ENCODE results near the gene PDAP1. TPM values are rescaled to one million over a fixed set of nuclear protein-coding genes. Genes with fewer than 3 reads are reported as not detected.

The PDAP1 gene
- total and polyA plus RNA-seq, 9 of the 15 experiments (the other 6 are each of a cell fraction or from before 2014, with no cell fraction given) = 10.2 to 315 (median 129) TPM

DNA sequence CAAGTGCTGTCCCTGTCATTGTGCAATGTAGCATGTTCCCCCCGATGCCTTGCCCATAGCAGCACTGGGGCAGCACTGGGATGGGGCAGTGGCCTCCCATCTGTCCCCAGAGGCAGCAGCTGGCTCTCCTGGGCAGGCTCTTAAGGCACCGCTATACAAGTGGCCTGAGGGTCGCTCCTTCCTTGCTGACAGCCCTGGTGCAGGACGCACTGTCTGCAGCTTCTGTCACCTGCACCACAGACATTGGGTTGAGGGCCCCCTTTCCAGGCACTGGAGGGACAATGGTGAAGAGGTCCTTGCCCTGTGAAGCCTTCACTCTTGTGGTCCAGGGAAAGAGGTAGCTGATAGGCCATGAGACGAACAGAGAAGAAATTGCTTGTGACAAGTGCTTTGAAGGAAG lies 40.9 kb upstream of the PDAP1 start:
- Histone ChIP-seq H3K9me3 (replicated peaks; ENCODE audit: control insufficient read depth, insufficient read depth, low read depth, low read length) (0 out of 2 replicates have a peak, but pooled peaks cover 2% of the 10 kb centered on the region), H3K4me1 (replicated peaks in 1 of 2; ENCODE audit: control insufficient read depth in 2 of 2, insufficient read depth in 2 of 2, low read length in 2 of 2) (peaks cover 0 to 10% of the 10 kb centered on the region in 2 experiments; a peak in 1 of 5 replicates), H3K9me1 (ENCODE audit: control insufficient read depth, insufficient read depth, low read length) (no peaks in the 10 kb centered on the region), H3K36me3 (ENCODE audit: control insufficient read depth, insufficient read depth, low read length) (peaks cover 95% of the 10 kb centered on the region), H3K9ac (ENCODE audit: insufficient read depth in 1 of 2, low read depth in 2 of 2, low read length in 2 of 2) (no peak overlapping the region; a peak in 1 of 4 replicates), H2AFZ (ENCODE audit: low read depth, low read length) (no peak overlapping the region), H3K79me2 (ENCODE audit: control insufficient read depth, insufficient read depth, low read length) (peaks cover 5% of the 10 kb centered on the region; the same call in 1 of the 3 replicates), H3K4me2 (ENCODE audit: insufficient read depth, low read length) (no peak overlapping the region), H4K20me1 (replicated peaks; ENCODE audit: control insufficient read depth, insufficient read depth, low read length) (peaks cover 3% of the 10 kb centered on the region; the same call in 1 of the 2 replicates), H3K27me3 (ENCODE audit: control insufficient read depth in 2 of 2, insufficient read depth in 2 of 2, low read length in 2 of 2) (no peaks in the 10 kb centered on the region), H3K4me3 (no peak overlapping the region), H3K27ac (ENCODE audit: extremely low read depth, low read depth, low read length) (no peak overlapping the region)
- intact Hi-C loops (cut with micrococcal nuclease) = no loop called here
- ChIA-PET CTCF (ENCODE audit: low intra/inter-chr PET ratio) (no interaction called here), POLR2A (interaction anchor here (0.7 to 2.6 kb wide), 4 partner anchors 10 to 435 kb away, joined by 3 to 11 read pairs (median 5); partner anchors contain the start of genes CPSF4 and PTCD1)
- peak; percentile 10; the same call in 1 of the 2 replicates for TF ChIP-seq POLR2G (IDR thresholded peaks at IDR 0.05; ENCODE audit: low read depth, low read length)
- TF ChIP-seq, protein P1, sequence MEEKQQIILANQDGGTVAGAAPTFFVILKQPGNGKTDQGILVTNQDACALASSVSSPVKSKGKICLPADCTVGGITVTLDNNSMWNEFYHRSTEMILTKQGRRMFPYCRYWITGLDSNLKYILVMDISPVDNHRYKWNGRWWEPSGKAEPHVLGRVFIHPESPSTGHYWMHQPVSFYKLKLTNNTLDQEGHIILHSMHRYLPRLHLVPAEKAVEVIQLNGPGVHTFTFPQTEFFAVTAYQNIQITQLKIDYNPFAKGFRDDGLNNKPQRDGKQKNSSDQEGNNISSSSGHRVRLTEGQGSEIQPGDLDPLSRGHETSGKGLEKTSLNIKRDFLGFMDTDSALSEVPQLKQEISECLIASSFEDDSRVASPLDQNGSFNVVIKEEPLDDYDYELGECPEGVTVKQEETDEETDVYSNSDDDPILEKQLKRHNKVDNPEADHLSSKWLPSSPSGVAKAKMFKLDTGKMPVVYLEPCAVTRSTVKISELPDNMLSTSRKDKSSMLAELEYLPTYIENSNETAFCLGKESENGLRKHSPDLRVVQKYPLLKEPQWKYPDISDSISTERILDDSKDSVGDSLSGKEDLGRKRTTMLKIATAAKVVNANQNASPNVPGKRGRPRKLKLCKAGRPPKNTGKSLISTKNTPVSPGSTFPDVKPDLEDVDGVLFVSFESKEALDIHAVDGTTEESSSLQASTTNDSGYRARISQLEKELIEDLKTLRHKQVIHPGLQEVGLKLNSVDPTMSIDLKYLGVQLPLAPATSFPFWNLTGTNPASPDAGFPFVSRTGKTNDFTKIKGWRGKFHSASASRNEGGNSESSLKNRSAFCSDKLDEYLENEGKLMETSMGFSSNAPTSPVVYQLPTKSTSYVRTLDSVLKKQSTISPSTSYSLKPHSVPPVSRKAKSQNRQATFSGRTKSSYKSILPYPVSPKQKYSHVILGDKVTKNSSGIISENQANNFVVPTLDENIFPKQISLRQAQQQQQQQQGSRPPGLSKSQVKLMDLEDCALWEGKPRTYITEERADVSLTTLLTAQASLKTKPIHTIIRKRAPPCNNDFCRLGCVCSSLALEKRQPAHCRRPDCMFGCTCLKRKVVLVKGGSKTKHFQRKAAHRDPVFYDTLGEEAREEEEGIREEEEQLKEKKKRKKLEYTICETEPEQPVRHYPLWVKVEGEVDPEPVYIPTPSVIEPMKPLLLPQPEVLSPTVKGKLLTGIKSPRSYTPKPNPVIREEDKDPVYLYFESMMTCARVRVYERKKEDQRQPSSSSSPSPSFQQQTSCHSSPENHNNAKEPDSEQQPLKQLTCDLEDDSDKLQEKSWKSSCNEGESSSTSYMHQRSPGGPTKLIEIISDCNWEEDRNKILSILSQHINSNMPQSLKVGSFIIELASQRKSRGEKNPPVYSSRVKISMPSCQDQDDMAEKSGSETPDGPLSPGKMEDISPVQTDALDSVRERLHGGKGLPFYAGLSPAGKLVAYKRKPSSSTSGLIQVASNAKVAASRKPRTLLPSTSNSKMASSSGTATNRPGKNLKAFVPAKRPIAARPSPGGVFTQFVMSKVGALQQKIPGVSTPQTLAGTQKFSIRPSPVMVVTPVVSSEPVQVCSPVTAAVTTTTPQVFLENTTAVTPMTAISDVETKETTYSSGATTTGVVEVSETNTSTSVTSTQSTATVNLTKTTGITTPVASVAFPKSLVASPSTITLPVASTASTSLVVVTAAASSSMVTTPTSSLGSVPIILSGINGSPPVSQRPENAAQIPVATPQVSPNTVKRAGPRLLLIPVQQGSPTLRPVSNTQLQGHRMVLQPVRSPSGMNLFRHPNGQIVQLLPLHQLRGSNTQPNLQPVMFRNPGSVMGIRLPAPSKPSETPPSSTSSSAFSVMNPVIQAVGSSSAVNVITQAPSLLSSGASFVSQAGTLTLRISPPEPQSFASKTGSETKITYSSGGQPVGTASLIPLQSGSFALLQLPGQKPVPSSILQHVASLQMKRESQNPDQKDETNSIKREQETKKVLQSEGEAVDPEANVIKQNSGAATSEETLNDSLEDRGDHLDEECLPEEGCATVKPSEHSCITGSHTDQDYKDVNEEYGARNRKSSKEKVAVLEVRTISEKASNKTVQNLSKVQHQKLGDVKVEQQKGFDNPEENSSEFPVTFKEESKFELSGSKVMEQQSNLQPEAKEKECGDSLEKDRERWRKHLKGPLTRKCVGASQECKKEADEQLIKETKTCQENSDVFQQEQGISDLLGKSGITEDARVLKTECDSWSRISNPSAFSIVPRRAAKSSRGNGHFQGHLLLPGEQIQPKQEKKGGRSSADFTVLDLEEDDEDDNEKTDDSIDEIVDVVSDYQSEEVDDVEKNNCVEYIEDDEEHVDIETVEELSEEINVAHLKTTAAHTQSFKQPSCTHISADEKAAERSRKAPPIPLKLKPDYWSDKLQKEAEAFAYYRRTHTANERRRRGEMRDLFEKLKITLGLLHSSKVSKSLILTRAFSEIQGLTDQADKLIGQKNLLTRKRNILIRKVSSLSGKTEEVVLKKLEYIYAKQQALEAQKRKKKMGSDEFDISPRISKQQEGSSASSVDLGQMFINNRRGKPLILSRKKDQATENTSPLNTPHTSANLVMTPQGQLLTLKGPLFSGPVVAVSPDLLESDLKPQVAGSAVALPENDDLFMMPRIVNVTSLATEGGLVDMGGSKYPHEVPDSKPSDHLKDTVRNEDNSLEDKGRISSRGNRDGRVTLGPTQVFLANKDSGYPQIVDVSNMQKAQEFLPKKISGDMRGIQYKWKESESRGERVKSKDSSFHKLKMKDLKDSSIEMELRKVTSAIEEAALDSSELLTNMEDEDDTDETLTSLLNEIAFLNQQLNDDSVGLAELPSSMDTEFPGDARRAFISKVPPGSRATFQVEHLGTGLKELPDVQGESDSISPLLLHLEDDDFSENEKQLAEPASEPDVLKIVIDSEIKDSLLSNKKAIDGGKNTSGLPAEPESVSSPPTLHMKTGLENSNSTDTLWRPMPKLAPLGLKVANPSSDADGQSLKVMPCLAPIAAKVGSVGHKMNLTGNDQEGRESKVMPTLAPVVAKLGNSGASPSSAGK (IDR thresholded peaks at IDR 0.05) = no peak
- WGBS (ENCODE audit: insufficient coverage, low coverage, missing lambda C conversion rate) = 94% methylated on average over 5 of the region's 5 CpGs
- in situ Hi-C loops (cut with MboI) = no loop called here
- ATAC-seq = no peak
- FAIRE-seq = no peak
- BruUV-seq (replicated peaks) = no TSS peak
- DNase-seq (ENCODE audit: extremely low read depth in 1 of 4, low spot score in 3 of 4) = no peak

All from K562 (cell line).